Endodermal cell (in vitro differentiated cells): ENCODE measurements around the gene AMDHD2. TPM values are rescaled to one million over a fixed set of nuclear protein-coding genes. Genes with fewer than 3 reads are reported as not detected.

ENCODE experiments used
- DNase-seq: peaks from one replicate; pipeline ENCODE4 v3.0.0-alpha.2; 2017
- H3K27ac ChIP-seq: 2 replicates; pipeline ENCODE4 v1.5.1; 2013; ENCODE audit warnings: mild to moderate bottlenecking, low read depth, low read length, moderate library complexity
- H3K27me3 ChIP-seq: 2 replicates; pipeline ENCODE4 v1.6.1; 2013; ENCODE audit warnings: mild to moderate bottlenecking, low read length, moderate library complexity; ENCODE audit not compliant: insufficient read depth, control insufficient read depth, poor library complexity, severe bottlenecking
- H3K36me3 ChIP-seq: 2 replicates; pipeline ENCODE4 v1.7.0; 2013; ENCODE audit warnings: mild to moderate bottlenecking, low read length, moderate library complexity; ENCODE audit not compliant: control insufficient read depth, insufficient read depth
- H3K4me1 ChIP-seq: one replicate; pipeline ENCODE4 v1.7.0; 2013; ENCODE audit warnings: low read length; ENCODE audit not compliant: control insufficient read depth, insufficient read depth
- H3K4me3 ChIP-seq: 2 replicates; pipeline ENCODE4 v1.5.1; 2013; ENCODE audit warnings: mild to moderate bottlenecking, low read length, moderate library complexity
- H3K9ac ChIP-seq: 2 replicates; pipeline ENCODE4 v1.6.1; 2013; ENCODE audit warnings: mild to moderate bottlenecking, low read length, moderate library complexity; ENCODE audit not compliant: poor library complexity, severe bottlenecking; ENCODE audit errors: extremely low read depth
- H3K9me3 ChIP-seq: 2 replicates; pipeline ENCODE4 v1.6.1; 2013; ENCODE audit warnings: mild to moderate bottlenecking, low read length, moderate library complexity; ENCODE audit not compliant: control insufficient read depth
- H3K27ac Mint-ChIP-seq: 2 replicates; pipeline ENCODE4 v1.8.0; 2020; ENCODE audit warnings: mixed read lengths
- H3K27me3 Mint-ChIP-seq: 2 replicates; pipeline ENCODE4 v1.8.0; 2021; ENCODE audit warnings: mild to moderate bottlenecking, mixed read lengths; ENCODE audit not compliant: insufficient read depth
- H3K36me3 Mint-ChIP-seq: 2 replicates; pipeline ENCODE4 v1.8.0; 2020; ENCODE audit warnings: low read depth, mixed read lengths
- H3K4me1 Mint-ChIP-seq: 2 replicates; pipeline ENCODE4 v1.8.0; 2020; ENCODE audit warnings: mixed read lengths
- H3K4me3 Mint-ChIP-seq: 2 replicates; pipeline ENCODE4 v1.8.0; 2020; ENCODE audit warnings: mild to moderate bottlenecking, moderate library complexity, mixed read lengths
- H3K9me3 Mint-ChIP-seq: 2 replicates; pipeline ENCODE4 v1.8.0; 2020; ENCODE audit warnings: mild to moderate bottlenecking, mixed read lengths
- CTCF ChIP-seq: fragments of 200-600 bp; sonication (generic); conservative IDR thresholded peaks from 2 replicates; pipeline ENCODE4 v1.5.0; 2021; ENCODE audit warnings: antibody characterized with exemption, mild to moderate bottlenecking
- WGBS, 2 experiments: methylation state at CpG; one replicate each; pipeline versions ENCODE4 v1.1.5 to v1.1.7; 2013; ENCODE audit warnings: missing lambda C conversion rate in 2 of 2, mixed read lengths in 1 of 2; ENCODE audit not compliant: insufficient coverage in 1 of 2, insufficient read length in 1 of 2; 5-methylcytosine and 5-hydroxymethylcytosine counted together
- total RNA-seq, 2 donors: library from RNA; stranded (reverse); fragmentation: NEBNext Ultra II Directional in 1 of 2; extraction: Animal tissue kit (Norgen Biotek cat#: 25700) in 1 of 2; gene quantifications; 2 replicates in 1 of 2; 3 replicates in 1 of 2; pipeline ENCODE4 v1.2.1, GENCODE V29; 2021

Gene AMDHD2
- total RNA-seq, 2 donors from 2014 or later, result 74.6 to 82.2 TPM

- no peak overlapping the region for H3K4me3 ChIP-seq
- H3K27ac Mint-ChIP-seq, result no peak overlapping the region
- H3K9me3 ChIP-seq, result no peaks in the 10 kb centered on the region
- H3K4me1 Mint-ChIP-seq, result peaks cover 3% of the 10 kb centered on the region
- no peak overlapping the region for H3K4me3 Mint-ChIP-seq
- H3K9me3 Mint-ChIP-seq, result no peaks in the 10 kb centered on the region
- 90 to 94% methylated on average over 12 of the region's 12 CpGs for WGBS, 2 experiments
- H3K9ac ChIP-seq, result no peak overlapping the region
- no peak for TF ChIP-seq CTCF
- no peak for DNase-seq
- H3K27me3 ChIP-seq, result peaks cover 9% of the 10 kb centered on the region
- peaks cover 11% of the 10 kb centered on the region for H3K27me3 Mint-ChIP-seq
- no peaks in the 10 kb centered on the region for H3K36me3 ChIP-seq
- H3K4me1 ChIP-seq, result peaks cover 2% of the 10 kb centered on the region
- no peak overlapping the region for H3K27ac ChIP-seq
- no peaks in the 10 kb centered on the region for H3K36me3 Mint-ChIP-seq
Measured at GRCh38 chr16:2480948-2481347, 39.2 kb upstream of the AMDHD2 start.

GRCh38 chr16:2481676-2482075 is 38.5 kb upstream of the AMDHD2 start:
- Mint-ChIP-seq H3K27me3 (peaks cover 4% of the 10 kb centered on the region), H3K9me3 (no peaks in the 10 kb centered on the region), H3K36me3 (no peaks in the 10 kb centered on the region), H3K27ac (no peak overlapping the region), H3K4me3 (no peak overlapping the region), H3K4me1 (peaks cover 3% of the 10 kb centered on the region)
- no peak for DNase-seq
- no peaks in the 10 kb centered on the region for H3K4me1 ChIP-seq
- peaks cover 2% of the 10 kb centered on the region for H3K27me3 ChIP-seq
- WGBS, 2 experiments, result 88 to 90% methylated on average over 7 of the region's 7 CpGs
- no peak for TF ChIP-seq CTCF
- no peaks in the 10 kb centered on the region for H3K9me3 ChIP-seq
- no peak overlapping the region for H3K27ac ChIP-seq
- H3K36me3 ChIP-seq, result no peaks in the 10 kb centered on the region
- no peak overlapping the region for H3K4me3 ChIP-seq
- H3K9ac ChIP-seq, result no peak overlapping the region

- DNase-seq, result no peak
- H3K4me1 ChIP-seq, result no peaks in the 10 kb centered on the region
- TF ChIP-seq CTCF, result no peak
- no peaks in the 10 kb centered on the region for H3K36me3 ChIP-seq
- peak overlapping the region; percentile 30 for H3K27ac Mint-ChIP-seq
- 88 to 90% methylated on average over 4 to 13 of the region's 13 CpGs for WGBS, 2 experiments
- no peak overlapping the region for H3K9ac ChIP-seq
- H3K4me3 ChIP-seq, result no peak overlapping the region
- H3K9me3 Mint-ChIP-seq, result no peaks in the 10 kb centered on the region
- no peak overlapping the region for H3K4me3 Mint-ChIP-seq
- H3K36me3 Mint-ChIP-seq, result no peaks in the 10 kb centered on the region
- H3K27me3 Mint-ChIP-seq, result peaks cover 3% of the 10 kb centered on the region
- H3K27ac ChIP-seq, result no peak overlapping the region
- H3K27me3 ChIP-seq, result no peaks in the 10 kb centered on the region
- H3K4me1 Mint-ChIP-seq, result peaks cover 3% of the 10 kb centered on the region
- no peaks in the 10 kb centered on the region for H3K9me3 ChIP-seq
Measured at GRCh38 chr16:2482249-2482648, 37.9 kb upstream of the AMDHD2 start.
